CD14-positive monocyte (primary cell): ENCODE data around the gene WDR38. TPM values are rescaled to one million over a fixed set of nuclear protein-coding genes. Genes with fewer than 3 reads are reported as not detected.

Source experiments
- DNase-seq, 3 donors: peaks; one replicate each; pipeline ENCODE4 v3.0.0-alpha.2; 2011 to 2022
- H2AFZ ChIP-seq: 2 replicates; pipeline ENCODE4 v1.6.0; 2012; ENCODE audit warnings: mild to moderate bottlenecking, low read depth, low read length, inconsistent platforms; ENCODE audit not compliant: insufficient read depth, poor library complexity, severe bottlenecking
- H3K27ac ChIP-seq, 2 donors: 1 replicate in 1 of 2; 2 replicates in 1 of 2; pipeline ENCODE4 v1.5.1; 2012 to 2013; ENCODE audit warnings: low read length in 2 of 2, control low read depth in 1 of 2, inconsistent platforms in 1 of 2, low read depth in 1 of 2, mild to moderate bottlenecking in 1 of 2
- H3K27me3 ChIP-seq, 2 donors: one replicate each; pipeline versions ENCODE4 v1.6.0 to v1.6.1; 2011 to 2013; ENCODE audit warnings: low read length in 2 of 2; ENCODE audit not compliant: control insufficient read depth in 2 of 2, insufficient read depth in 2 of 2
- H3K36me3 ChIP-seq, 2 donors: replicated peaks in 1 of 2; 1 replicate in 1 of 2; 2 replicates in 1 of 2; pipeline versions ENCODE4 v1.5.1 to v1.6.1; 2012 to 2013; ENCODE audit warnings: low read length in 2 of 2, control low read depth in 1 of 2, inconsistent platforms in 1 of 2, mild to moderate bottlenecking in 1 of 2; ENCODE audit not compliant: insufficient read depth in 2 of 2, control insufficient read depth in 1 of 2
- H3K4me1 ChIP-seq, 2 donors: 1 replicate in 1 of 2; 2 replicates in 1 of 2; pipeline versions ENCODE4 v1.5.1 to v1.6.1; 2012 to 2013; ENCODE audit warnings: low read length in 2 of 2, control low read depth in 1 of 2, inconsistent platforms in 1 of 2, mild to moderate bottlenecking in 1 of 2, moderate library complexity in 1 of 2; ENCODE audit not compliant: insufficient read depth in 2 of 2, control insufficient read depth in 1 of 2
- H3K4me2 ChIP-seq: replicated peaks from 2 replicates; pipeline ENCODE3; 2012; ENCODE audit warnings: low read length, moderate library complexity, mild to moderate bottlenecking; ENCODE audit not compliant: poor library complexity, severe bottlenecking; ENCODE audit errors: extremely low read depth
- H3K4me3 ChIP-seq, 3 experiments: fragments of 200-600 bp in 1 of 3; sonication (generic) in 1 of 3; replicated peaks in 1 of 3; 1 replicate in 2 of 3; 2 replicates in 1 of 3; pipeline ENCODE4 v1.5.1; 2011 to 2013; ENCODE audit warnings: low read length in 3 of 3, mild to moderate bottlenecking in 3 of 3, control low read depth in 2 of 3, low read depth in 2 of 3, inconsistent platforms in 1 of 3, moderate library complexity in 1 of 3
- H3K79me2 ChIP-seq: 2 replicates; pipeline ENCODE4 v1.6.0; 2012; ENCODE audit warnings: mild to moderate bottlenecking, control low read depth, inconsistent platforms, low read length, moderate library complexity; ENCODE audit not compliant: insufficient read depth
- H3K9ac ChIP-seq: 2 replicates; pipeline ENCODE4 v1.6.0; 2017; ENCODE audit warnings: low read length, mild to moderate bottlenecking; ENCODE audit not compliant: insufficient read depth, poor library complexity, severe bottlenecking
- H3K9me3 ChIP-seq, 2 donors: replicated peaks in 1 of 2; 1 replicate in 1 of 2; 2 replicates in 1 of 2; pipeline versions ENCODE4 v1.5.1 to v1.6.1; 2012 to 2013; ENCODE audit warnings: low read length in 2 of 2, control low read depth in 1 of 2; ENCODE audit not compliant: control insufficient read depth in 1 of 2, insufficient read depth in 1 of 2
- H4K20me1 ChIP-seq: 2 replicates; pipeline ENCODE4 v1.6.0; 2012; ENCODE audit warnings: mild to moderate bottlenecking, low read length, control low read depth, moderate library complexity; ENCODE audit not compliant: insufficient read depth
- H3K27ac Mint-ChIP-seq, 7 donors: one replicate each; pipeline ENCODE4 v1.8.0; 2020; ENCODE audit warnings: mild to moderate bottlenecking in 7 of 7, mixed read lengths in 7 of 7, moderate library complexity in 6 of 7, inconsistent platforms in 2 of 7
- H3K27me3 Mint-ChIP-seq, 3 donors: one replicate each; pipeline ENCODE4 v1.8.0; 2021 to 2022; ENCODE audit warnings: low read depth in 3 of 3, mild to moderate bottlenecking in 3 of 3, mixed read lengths in 3 of 3, moderate library complexity in 3 of 3, inconsistent platforms in 1 of 3
- H3K36me3 Mint-ChIP-seq, 2 donors: one replicate each; pipeline ENCODE4 v1.8.0; 2020; ENCODE audit warnings: mixed read lengths in 2 of 2, inconsistent platforms in 1 of 2, mild to moderate bottlenecking in 1 of 2
- H3K4me1 Mint-ChIP-seq: one replicate; pipeline ENCODE4 v1.8.0; 2020; ENCODE audit warnings: mild to moderate bottlenecking, mixed read lengths
- H3K4me3 Mint-ChIP-seq, 2 donors: one replicate each; pipeline ENCODE4 v1.8.0; 2020; ENCODE audit warnings: mild to moderate bottlenecking in 2 of 2, mixed read lengths in 2 of 2, moderate library complexity in 1 of 2
- H3K9me3 Mint-ChIP-seq, 7 donors: one replicate each; pipeline ENCODE4 v1.8.0; 2020 to 2022; ENCODE audit warnings: mixed read lengths in 7 of 7, mild to moderate bottlenecking in 6 of 7, moderate library complexity in 6 of 7, inconsistent platforms in 2 of 7
- CTCF ChIP-seq: fragments of 200-600 bp; IDR thresholded peaks from one replicate; pipeline ENCODE4 v1.8.0; 2022; ENCODE audit warnings: antibody characterized with exemption, mild to moderate bottlenecking
- WGBS: methylation state at CpG from one replicate; pipeline ENCODE4 v1.1.5; 2013; ENCODE audit warnings: missing lambda C conversion rate; ENCODE audit not compliant: insufficient coverage; 5-methylcytosine and 5-hydroxymethylcytosine counted together
- intact Hi-C, 2 donors: fragments of 100-400 bp; cut with micrococcal nuclease; formaldehyde crosslinking; loops; one replicate each; pipeline versions ENCODE4 v1.15.0 to v1.15.1; 2023
- polyA plus RNA-seq, 3 donors: library from polyadenylated mRNA; depleted of rRNA in 1 of 3; unstranded in 2 of 3; stranded (reverse) in 1 of 3; fragments of 300-500 nt in 2 of 3; fragments of >200 nt in 1 of 3; fragmentation: Illumina TruSeq in 2 of 3; gene quantifications; 1 replicate in 2 of 3; 2 replicates in 1 of 3; pipeline ENCODE4 v1.2.3, GENCODE V29; 2012 to 2021

Gene WDR38
- polyA plus RNA-seq, 3 donors: not detected

GRCh38 chr9:124813041-124813440, 40.2 kb upstream of the WDR38 start:
- Histone ChIP-seq H3K9me3 (no peaks in the 10 kb centered on the region), H4K20me1 (no peaks in the 10 kb centered on the region), H3K4me1 (no peaks in the 10 kb centered on the region), H2AFZ (no peak overlapping the region), H3K4me2 (no peak overlapping the region), H3K36me3 (no peaks in the 10 kb centered on the region), H3K27ac (no peak overlapping the region), H3K79me2 (no peaks in the 10 kb centered on the region), H3K4me3 (no peak overlapping the region), H3K9ac (peak overlapping the region; percentile 27), H3K27me3 (no peaks in the 10 kb centered on the region)
- DNase-seq: no peak
- Mint-ChIP-seq H3K9me3 (peaks cover 0 to 2% (median 0%) of the 10 kb centered on the region in 7 donors), H3K27ac (no peak overlapping the region), H3K27me3 (peaks cover 5 to 6% (median 6%) of the 10 kb centered on the region in 3 donors), H3K36me3 (no peaks in the 10 kb centered on the region), H3K4me3 (no peak overlapping the region), H3K4me1 (no peaks in the 10 kb centered on the region)
- TF ChIP-seq CTCF: no peak
- WGBS: 91% methylated on average over 5 of the region's 7 CpGs
- intact Hi-C loops: no loop called here

- no peaks in the 10 kb centered on the region for H3K36me3 ChIP-seq
- no peaks in the 10 kb centered on the region for H3K27me3 ChIP-seq
- H3K27ac ChIP-seq: no peak overlapping the region
- H4K20me1 ChIP-seq: no peaks in the 10 kb centered on the region
- Mint-ChIP-seq H3K36me3 (no peaks in the 10 kb centered on the region), H3K27ac (no peak overlapping the region), H3K4me1 (no peaks in the 10 kb centered on the region), H3K9me3 (peaks cover 0 to 2% (median 0%) of the 10 kb centered on the region in 7 donors), H3K27me3 (peaks cover 5 to 6% (median 6%) of the 10 kb centered on the region in 3 donors), H3K4me3 (no peak overlapping the region)
- intact Hi-C loops: no loop called here
- no peaks in the 10 kb centered on the region for H3K9me3 ChIP-seq
- DNase-seq: no peak
- no peaks in the 10 kb centered on the region for H3K79me2 ChIP-seq
- H3K9ac ChIP-seq: peak overlapping the region; percentile 27
- 91% methylated on average over 11 of the region's 11 CpGs for WGBS
- no peak overlapping the region for H2AFZ ChIP-seq
- no peak for TF ChIP-seq CTCF
- no peak overlapping the region for H3K4me2 ChIP-seq
- H3K4me1 ChIP-seq: no peaks in the 10 kb centered on the region
- H3K4me3 ChIP-seq: no peak overlapping the region
Observed at GRCh38 chr9:124813501-124814163, 39.6 kb upstream of the WDR38 start.
